ENCODE data around the gene RBBP8NL.
"Not testable (repeated sequence)": the region's sequence is repeated elsewhere in the genome, so short reads cannot be mapped to it uniquely, and the experiment has no call there.

RBBP8NL gene

GRCh38 chr20:62441987-62442539 is 14.7 kb upstream of the RBBP8NL start:
- no peak for DNase-seq (ENCODE audit: low spot score)

GRCh38 chr20:62439218-62439617 is 11.9 kb upstream of the RBBP8NL start:
- DNase-seq (ENCODE audit: low spot score) = no peak

GRCh38 chr20:62437927-62438326 is 10.6 kb upstream of the RBBP8NL start:
- DNase-seq (ENCODE audit: low spot score) = no peak

DNA sequence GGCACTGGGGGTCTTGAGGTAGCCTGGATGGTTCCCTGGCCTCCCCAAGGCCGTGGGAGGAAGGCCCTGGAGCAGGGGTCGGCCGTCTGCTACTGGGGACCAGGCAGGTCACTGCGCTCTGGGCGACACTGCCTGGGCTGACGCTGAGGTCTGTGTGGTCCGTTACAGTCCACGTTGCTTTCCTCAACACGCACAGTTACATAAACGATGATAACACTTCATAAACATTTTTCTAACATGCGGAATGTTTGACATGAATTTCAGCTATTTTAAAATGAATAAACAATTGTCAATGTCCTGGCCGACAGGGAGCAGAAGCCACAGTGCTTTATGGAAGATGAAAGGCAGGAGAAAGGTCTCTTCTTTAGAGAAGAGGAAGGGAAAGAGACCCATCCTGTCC is 10.2 kb upstream of the RBBP8NL start:
- DNase-seq (ENCODE audit: low spot score) = no peak

GRCh38 chr20:62436692-62437091 is 9.4 kb upstream of the RBBP8NL start:
- no peak for DNase-seq (ENCODE audit: low spot score)

DNA sequence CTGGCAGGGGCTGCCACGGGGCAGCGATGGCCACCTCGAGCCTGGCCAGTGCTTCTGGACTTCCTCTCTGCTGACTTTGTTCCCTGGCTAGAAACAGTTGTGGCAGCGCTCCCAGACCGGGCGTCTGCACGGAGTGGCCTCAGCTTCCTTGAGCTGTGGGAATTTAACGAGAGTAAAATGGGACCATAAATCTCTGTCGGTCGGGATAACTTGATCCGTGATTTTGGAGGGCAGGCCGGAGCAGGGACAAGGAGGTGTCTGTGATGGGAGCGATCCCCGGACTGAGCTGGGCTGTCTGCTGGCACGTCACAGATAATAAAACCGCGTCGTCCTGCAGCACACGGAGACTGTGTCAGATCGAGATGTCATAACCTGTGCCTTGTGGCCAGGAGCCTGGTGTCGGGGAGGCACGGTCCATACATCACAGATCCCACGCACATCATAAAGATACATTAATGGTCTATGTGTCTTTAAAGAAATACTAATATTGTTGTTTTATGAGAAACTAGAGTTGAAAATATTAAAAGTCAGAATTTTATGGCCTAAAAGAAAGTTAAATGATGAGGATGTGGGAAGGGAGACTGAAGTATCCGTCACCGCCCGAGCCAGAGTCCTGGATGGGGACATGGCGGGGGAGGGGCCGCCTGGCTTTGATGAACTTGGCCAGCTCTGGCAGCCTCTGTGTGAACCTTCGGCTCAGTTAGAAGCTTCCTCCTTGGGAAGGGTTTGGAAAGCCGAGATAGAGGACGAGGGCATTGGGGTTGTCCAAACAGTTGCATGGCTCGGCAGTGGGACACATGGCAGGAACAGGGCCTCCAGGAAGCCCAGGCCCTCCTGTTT is 6.5 kb upstream of the RBBP8NL start:
- DNase-seq (ENCODE audit: low spot score) = peak; percentile 54

DNA sequence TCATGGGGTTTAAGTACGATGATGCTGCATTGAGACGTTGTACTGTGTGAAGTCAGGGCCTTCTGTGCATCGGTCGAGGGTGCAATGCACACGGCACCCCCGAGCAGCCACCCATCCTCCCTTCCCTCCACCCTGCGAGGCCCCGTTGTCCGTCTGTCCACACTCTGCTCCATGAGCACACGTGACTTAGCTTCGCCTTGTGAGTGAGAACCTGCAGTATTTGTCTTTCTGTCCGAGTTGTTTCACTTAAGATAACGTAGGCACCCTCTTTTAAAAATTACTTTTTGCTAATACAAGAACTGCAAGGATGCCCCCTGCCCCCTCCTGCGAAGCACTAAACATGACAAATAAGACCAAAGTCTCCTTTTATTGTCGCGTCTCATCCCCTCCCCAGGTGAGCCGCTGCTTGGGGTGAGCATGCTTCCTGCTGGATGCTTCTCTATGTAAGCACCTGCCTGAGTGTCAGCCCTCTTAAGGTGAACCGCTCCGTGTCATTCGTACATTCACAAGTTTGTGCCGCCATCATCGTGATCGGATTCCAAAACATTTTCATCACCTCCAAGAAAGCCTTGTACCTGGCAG is 3.6 kb upstream of the RBBP8NL start:
- DNase-seq (ENCODE audit: low spot score) = no peak

- DNase-seq (ENCODE audit: low spot score) = no peak
Observed at GRCh38 chr20:62430311-62430853, 3.0 kb upstream of the RBBP8NL start.

DNA sequence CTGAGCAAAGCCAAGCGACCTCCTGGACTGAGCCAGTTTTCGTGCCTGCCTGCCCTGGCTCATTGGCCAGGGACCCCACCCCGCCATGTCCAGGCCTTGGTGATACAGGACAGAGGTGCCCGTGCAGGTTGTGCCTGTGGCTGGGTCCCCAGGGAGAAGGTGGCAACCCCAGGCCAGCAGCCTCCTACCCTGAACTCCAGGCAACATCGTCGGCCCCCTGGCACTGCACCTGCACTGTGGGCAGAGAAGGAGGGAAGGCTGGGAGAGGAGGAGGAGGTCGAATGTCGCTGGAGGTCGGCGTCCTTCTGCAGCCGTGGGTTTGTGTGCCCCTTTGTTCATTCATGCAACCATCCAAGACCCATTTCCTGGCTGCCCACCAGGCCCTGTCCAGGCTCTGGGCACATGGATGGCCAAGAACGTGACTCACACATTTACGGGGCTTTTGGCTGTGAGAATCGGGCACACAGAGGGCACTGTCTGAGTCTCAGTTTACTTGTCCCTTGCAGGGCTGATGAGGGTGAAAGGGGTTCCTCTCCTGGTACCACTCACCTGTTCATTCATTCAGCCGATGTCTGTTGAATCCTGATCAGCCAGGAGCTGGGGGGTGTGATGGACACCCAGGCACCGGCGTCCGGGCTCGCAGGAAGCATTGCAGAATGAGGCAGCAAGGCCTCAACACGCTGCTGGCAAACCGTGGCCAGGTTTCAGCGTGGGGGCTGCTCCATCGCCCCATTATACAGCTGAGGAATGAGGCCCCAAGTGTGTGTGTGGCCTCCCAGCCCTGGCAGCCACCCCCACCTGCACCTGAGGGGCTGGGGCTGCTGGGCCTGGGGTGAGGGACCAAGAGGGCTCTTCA is 2.3 kb upstream of the RBBP8NL start:
- no peak for DNase-seq (ENCODE audit: low spot score)

GRCh38 chr20:62428396-62429295 is 1.3 kb upstream of the RBBP8NL start:
- DNase-seq (ENCODE audit: low spot score) = no peak

- no peak for DNase-seq (ENCODE audit: low spot score)
Observed at GRCh38 chr20:62428002-62428372, 648 bp upstream of the RBBP8NL start.

DNA sequence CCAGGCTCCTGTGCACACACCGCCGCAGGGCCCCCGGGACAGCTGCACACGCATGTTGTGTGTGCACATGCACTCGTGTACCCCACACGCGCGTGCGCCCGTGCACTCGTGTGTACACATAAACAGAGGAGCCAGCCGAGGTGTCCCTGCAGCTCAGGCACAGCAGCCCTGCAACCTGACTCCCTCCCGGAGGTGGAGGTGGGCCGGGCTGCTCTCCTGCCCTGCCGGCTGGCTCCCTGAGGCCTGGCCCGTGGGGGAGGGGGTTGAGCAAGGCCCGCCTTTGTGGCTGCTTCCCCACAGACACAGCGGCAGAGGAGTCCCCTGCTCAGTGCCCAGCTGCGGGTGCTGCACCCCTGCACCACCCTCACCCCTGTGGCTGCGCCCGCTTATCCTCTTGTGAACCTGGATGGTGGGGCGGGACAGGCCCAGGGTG is 624 bp downstream of the RBBP8NL start:
- DNase-seq (ENCODE audit: low spot score) = no peak

DNA sequence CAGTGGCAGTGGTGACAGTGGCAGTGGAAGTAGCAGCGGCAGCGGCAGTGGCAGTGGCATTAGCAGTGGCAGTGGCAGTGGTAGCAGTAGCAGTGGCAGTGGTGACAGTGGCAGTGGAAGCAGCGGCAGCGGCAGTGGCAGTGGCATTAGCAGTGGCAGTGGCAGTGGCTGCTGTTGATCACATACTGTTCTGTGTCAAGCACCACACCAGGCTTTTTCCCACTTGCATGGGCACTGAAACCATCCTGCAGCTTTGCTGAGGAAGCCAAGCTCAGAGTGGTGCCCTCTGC is 1.3 kb downstream of the RBBP8NL start:
- DNase-seq (ENCODE audit: low spot score) = not testable (repeated sequence)

DNA sequence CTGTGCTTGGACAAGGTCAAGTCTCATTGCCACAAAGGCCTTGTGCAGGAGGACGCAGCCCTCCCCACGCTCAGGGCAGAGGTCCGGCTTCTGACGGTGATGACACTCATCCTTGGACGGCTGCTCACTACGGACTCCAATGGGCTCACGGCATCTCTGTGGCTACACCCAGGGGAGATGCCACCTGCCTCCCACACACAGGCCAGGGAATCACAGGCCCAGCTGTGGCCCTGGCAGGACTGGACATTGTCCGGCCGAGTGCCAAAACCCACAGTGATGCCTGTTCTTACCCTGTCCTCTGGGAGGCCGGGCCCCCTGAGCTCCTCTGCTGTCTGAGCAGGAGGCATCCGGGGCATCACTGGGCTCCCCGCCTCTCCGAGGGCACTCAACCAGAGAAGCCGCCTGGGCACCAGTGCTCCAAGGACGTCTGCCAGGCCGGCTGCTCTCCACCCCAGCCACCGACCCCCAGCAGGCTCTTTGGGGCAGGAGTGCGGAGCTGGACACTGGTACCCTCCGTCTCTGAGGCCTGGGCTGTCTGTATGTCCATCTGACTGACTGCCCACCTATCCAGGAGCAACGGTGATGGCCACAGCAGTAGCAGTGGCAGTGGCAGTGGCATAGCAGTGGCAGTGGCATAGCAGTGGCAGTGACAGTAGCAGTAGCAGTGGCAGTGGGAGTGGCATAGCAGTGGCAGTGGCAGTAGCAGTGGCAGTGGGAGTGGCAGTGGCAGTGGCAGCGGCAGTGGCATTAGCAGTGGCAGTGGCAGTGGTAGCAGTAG is 1.9 kb downstream of the RBBP8NL start:
- DNase-seq (ENCODE audit: low spot score) = no peak

DNA sequence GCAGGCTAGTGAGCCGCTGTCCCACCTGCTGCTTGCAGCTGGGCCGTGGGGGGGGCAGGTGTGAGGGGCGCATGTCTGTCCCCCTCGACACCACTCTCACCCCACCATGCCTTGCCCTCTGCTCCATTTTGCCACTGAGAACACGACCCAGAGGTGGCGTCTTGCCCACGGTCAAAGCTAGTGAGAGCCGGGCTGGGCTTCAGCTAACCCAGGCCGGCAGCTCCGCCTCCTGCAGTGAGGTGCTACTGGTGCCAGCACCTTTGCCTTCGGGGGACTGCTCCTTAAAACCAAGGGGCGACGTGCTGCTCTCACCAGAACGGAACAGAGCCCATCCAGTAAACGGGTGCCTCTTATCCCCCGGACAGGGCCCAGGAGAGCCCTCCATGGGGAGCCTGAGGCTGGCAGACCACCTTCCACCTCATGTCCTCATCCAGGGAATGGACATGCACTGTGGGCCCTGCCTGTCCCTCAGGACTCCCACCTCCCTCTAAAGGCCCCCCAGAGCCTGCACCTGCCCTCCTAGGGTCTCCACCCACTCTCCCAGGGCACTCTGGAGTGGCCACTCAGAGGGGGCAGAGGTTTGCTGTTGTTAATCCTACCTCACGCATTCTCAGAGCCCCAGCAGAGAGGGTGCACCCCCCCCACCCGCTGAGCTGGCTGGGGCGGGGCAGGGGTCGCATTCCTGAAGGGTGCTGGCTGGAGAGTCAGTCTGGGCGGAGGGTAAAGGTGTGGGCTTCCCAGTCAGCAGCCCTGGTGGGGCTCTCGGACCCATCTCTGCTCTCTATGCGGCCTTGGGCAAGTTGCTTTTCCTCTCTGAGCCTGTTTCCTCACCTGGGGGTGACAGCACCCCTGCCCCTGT is 2.9 kb downstream of the RBBP8NL start:
- no peak for DNase-seq (ENCODE audit: low spot score)

- DNase-seq (ENCODE audit: low spot score) = no peak
Observed at GRCh38 chr20:62423326-62423706, 4.0 kb downstream of the RBBP8NL start.

GRCh38 chr20:62422636-62423325 is 4.6 kb downstream of the RBBP8NL start:
- no peak for DNase-seq (ENCODE audit: low spot score)

DNA sequence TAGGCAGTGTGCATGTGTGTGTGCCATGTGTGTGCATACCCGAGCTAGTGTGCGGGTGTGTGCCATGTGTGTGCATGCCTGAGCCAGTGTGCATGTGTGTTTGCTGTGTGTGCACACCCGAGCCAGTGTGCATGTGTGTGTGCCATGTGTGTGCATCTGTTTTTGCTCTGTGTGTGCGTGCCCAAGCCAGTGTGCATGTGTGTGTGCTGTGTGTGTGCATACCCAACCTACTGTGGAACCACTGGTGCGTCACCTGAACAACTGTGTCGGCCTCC is 5.7 kb downstream of the RBBP8NL start:
- DNase-seq (ENCODE audit: low spot score) = no peak

Measured in GM03348 (cell line).